Effector memory CD4-positive, alpha-beta T cell (primary cell): ENCODE measurements around the gene CBLN3.

Experiments
- DNase-seq, 3 donors: peaks; one replicate each; pipeline ENCODE4 v3.0.0-alpha.2; 2020
- H3K27ac ChIP-seq: 2 replicates; pipeline ENCODE4 v1.7.0; 2013; ENCODE audit warnings: mild to moderate bottlenecking, low read length, moderate library complexity; ENCODE audit not compliant: insufficient read depth, poor library complexity, severe bottlenecking
- H3K27me3 ChIP-seq: replicated peaks from 2 replicates; pipeline ENCODE4 v1.7.0; 2013; ENCODE audit warnings: mild to moderate bottlenecking, low read length; ENCODE audit not compliant: insufficient read depth, control insufficient read depth, poor library complexity, severe bottlenecking
- H3K36me3 ChIP-seq: 2 replicates; pipeline ENCODE4 v1.7.0; 2013; ENCODE audit warnings: mild to moderate bottlenecking, low read length, moderate library complexity; ENCODE audit not compliant: control insufficient read depth, insufficient read depth
- H3K4me1 ChIP-seq: 2 replicates; pipeline ENCODE4 v1.7.0; 2013; ENCODE audit warnings: low read length, mild to moderate bottlenecking; ENCODE audit not compliant: control insufficient read depth, insufficient read depth, poor library complexity, severe bottlenecking
- H3K4me3 ChIP-seq: 2 replicates; pipeline ENCODE4 v1.7.0; 2013; ENCODE audit warnings: low read length, low read depth, mild to moderate bottlenecking; ENCODE audit not compliant: insufficient read depth, poor library complexity, severe bottlenecking
- H3K9me3 ChIP-seq: 2 replicates; pipeline ENCODE4 v1.7.0; 2013; ENCODE audit warnings: mild to moderate bottlenecking, low read length, moderate library complexity; ENCODE audit not compliant: control insufficient read depth

The CBLN3 gene

DNA sequence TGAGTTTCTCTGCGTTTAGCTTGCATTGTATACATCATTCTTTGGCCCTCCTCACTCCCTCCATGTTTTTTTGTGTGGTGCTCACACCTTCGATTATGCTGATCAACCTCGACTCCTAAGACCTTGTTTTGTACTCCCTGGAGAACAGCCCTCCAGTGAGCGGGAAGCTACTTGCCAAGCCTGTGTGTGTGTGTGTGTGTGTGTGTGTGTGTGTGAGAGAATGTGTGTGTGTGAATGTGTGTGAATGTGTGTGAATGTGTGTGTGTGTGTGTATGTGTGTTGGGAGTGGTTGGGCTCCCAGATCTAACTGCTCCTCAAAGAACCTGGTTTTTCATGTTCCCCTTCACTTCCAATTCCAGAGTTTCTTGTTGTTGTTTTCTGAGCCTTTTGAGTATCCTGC, 24.7 kb downstream of the CBLN3 start:
- H3K27me3 ChIP-seq, result no peaks in the 10 kb centered on the region
- H3K36me3 ChIP-seq, result no peaks in the 10 kb centered on the region
- no peak overlapping the region for H3K27ac ChIP-seq
- H3K4me1 ChIP-seq, result no peaks in the 10 kb centered on the region
- DNase-seq, result no peak
- no peak overlapping the region for H3K4me3 ChIP-seq
- no peaks in the 10 kb centered on the region for H3K9me3 ChIP-seq

DNA sequence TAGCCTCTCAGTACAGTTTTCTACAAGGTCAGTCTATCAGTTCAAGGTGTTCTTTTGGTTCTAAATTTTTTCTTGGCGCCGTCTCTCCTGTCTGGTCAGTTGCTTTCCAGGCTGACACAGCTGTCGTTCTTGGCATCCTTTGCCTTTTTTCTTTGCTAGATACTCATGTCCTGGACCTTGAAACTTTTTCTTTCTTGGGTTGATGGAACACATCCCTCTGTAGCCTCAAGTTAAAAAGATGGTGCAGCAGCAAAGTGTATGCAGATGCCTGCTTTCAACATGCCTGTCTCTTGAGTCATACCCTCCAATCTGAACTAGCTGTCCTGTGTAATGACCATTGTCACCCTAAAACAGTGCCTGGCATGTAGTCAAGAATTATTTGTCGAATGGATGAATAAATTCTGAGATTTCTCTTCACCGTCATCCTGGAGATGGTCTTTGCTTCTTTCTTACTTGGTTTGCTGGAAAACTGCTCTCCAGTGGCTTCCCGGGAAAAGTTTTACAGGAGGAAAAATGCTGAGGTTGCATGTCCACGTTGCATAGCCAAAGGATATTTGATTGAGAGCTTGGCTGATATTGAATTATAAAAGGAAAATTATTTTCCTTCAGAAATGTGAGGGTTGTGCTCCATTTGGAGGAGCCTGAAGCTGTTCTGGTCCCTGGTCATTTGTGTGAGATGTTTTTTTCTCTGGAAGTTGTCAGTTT, 26.0 kb downstream of the CBLN3 start:
- DNase-seq, result no peak
- no peak overlapping the region for H3K27ac ChIP-seq
- no peaks in the 10 kb centered on the region for H3K36me3 ChIP-seq
- H3K4me3 ChIP-seq, result no peak overlapping the region
- no peaks in the 10 kb centered on the region for H3K9me3 ChIP-seq
- H3K27me3 ChIP-seq, result no peaks in the 10 kb centered on the region
- H3K4me1 ChIP-seq, result peaks cover 6% of the 10 kb centered on the region

DNA sequence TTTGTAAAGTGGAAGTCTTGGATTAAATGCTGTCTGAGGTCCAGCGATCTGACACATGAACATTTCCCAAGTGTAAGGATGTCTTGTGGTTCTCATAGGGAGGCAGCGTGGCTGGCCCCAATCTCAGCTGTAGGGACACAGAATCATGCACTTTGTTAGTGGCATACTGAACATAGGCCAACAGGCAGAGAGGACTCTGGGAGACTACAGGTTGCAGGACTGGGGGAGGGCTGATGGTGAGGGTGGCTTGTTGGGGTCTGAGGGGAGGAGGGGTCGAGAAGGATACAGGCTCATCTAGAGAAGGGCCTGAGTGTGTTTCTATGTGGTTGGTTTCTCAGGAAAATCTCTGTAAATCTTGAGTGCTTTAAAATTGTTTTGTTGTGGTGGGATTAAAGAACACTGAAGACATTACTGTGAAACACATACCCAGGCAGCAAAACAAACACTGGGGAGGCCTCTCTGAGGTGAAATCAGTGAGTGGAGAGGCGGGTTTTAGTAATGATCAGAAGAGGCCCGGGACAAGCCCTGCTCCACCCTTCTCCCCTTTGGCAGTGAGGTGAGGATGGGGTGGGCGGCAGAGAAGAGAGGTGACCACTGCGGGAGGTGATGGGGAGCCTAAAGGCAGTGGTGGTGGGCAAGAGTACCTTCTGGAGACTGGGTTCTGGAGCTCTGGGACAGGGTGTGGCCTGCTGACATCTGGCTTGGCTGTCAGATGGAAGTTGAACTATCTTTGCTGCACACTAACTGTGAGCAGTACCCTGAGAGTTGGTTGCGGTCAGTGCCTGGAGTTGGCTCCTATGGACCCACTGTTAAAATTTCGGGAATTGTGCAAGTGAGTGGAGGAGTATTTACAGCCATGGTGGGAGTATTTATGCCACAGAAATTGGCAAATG, 27.4 kb downstream of the CBLN3 start:
- H3K27me3 ChIP-seq, result no peaks in the 10 kb centered on the region
- H3K4me3 ChIP-seq, result no peak overlapping the region
- H3K36me3 ChIP-seq, result no peaks in the 10 kb centered on the region
- peaks cover 6% of the 10 kb centered on the region for H3K4me1 ChIP-seq
- no peak for DNase-seq
- no peaks in the 10 kb centered on the region for H3K9me3 ChIP-seq
- H3K27ac ChIP-seq, result no peak overlapping the region

- Histone ChIP-seq H3K27me3 (no peaks in the 10 kb centered on the region), H3K36me3 (no peaks in the 10 kb centered on the region), H3K4me3 (no peak overlapping the region), H3K27ac (no peak overlapping the region), H3K4me1 (peaks cover 6% of the 10 kb centered on the region), H3K9me3 (no peaks in the 10 kb centered on the region)
- DNase-seq, result no peak
Measured at GRCh38 chr14:24399999-24400718, 29.3 kb downstream of the CBLN3 start.

DNA sequence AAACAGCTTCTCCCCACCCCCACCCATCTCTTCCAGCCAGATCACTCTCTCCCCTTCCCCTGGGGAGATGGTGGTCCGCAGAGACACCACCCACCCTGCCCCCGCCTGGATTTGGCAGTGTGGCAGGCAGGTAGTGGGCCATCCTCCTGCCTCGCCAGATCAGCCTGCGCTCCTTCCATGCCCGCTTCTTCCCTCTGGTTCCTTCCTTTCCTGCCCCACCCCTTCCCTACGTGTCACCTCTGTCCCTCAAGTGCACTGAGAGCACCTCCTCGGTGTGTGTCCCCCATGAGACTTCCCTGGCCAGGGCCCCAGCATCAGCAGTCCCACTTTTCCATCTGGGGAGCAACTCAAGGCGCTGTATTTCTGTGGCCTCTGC, 30.0 kb downstream of the CBLN3 start:
- no peaks in the 10 kb centered on the region for H3K9me3 ChIP-seq
- H3K27me3 ChIP-seq, result no peaks in the 10 kb centered on the region
- DNase-seq, result no peak
- H3K27ac ChIP-seq, result no peak overlapping the region
- no peaks in the 10 kb centered on the region for H3K36me3 ChIP-seq
- H3K4me3 ChIP-seq, result peak overlapping the region; percentile 52
- peaks cover 6% of the 10 kb centered on the region for H3K4me1 ChIP-seq

- no peaks in the 10 kb centered on the region for H3K27me3 ChIP-seq
- peaks cover 6% of the 10 kb centered on the region for H3K4me1 ChIP-seq
- H3K9me3 ChIP-seq, result no peaks in the 10 kb centered on the region
- no peaks in the 10 kb centered on the region for H3K36me3 ChIP-seq
- H3K27ac ChIP-seq, result no peak within 1 kb of the TSS
- DNase-seq, result peak in 2 of 3 donors; percentile 15 to 28
- peak within 1 kb of the TSS; percentile 52 for H3K4me3 ChIP-seq
Measured at GRCh38 chr14:24398653-24399446, 30.6 kb downstream of the CBLN3 start, which contains the start of gene NYNRIN. TSS of gene NYNRIN (plus strand) at chr14:24399003. CDS start at chr14:24399247, 244 bp downstream.

GRCh38 chr14:24398293-24398652, 31.2 kb downstream of the CBLN3 start:
- Histone ChIP-seq H3K4me3 (no peak overlapping the region), H3K36me3 (no peaks in the 10 kb centered on the region)
- DNase-seq, result no peak

DNA sequence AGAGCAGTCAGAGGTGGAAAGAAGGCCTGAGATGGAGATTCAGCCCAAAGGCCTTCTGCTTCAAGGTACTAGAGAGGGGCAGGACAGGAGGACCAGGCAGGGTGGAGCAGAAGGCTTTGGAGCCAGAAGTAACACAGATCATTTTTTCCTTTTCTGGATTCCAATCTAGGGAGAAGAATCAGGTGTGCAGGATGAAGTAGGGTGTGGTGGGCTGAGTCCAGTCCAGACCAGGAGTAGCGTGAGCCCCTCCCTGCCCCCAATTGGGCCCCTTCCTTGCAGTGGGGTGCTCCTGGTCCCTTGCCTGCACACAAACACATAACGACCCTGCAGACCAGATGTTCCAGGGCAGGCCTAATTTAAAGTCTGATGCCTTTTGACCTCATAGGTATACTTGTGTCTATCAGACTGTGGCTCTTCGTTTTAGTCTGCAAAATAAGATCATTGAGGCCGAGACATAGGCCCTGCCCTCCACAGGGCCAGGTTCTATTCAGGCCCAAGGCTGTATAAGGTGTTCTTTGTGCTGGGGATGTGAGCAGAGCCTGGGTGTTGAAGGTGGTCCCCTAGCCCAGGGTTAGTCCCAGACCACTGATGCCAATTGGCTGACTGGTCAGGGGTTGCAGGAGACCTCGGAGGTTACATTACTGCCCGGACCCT, 31.7 kb downstream of the CBLN3 start:
- no peak for DNase-seq
- H3K4me1 ChIP-seq, result peaks cover 6% of the 10 kb centered on the region

More at GRCh38 chr14:24398293-24398652, 31.2 kb downstream of the CBLN3 start:
- H3K27me3 ChIP-seq, result no peaks in the 10 kb centered on the region
- no peaks in the 10 kb centered on the region for H3K9me3 ChIP-seq
- no peak overlapping the region for H3K27ac ChIP-seq
- peaks cover 6% of the 10 kb centered on the region for H3K4me1 ChIP-seq

More for the DNA sequence above, 31.7 kb downstream of the CBLN3 start:
- no peak overlapping the region for H3K27ac ChIP-seq
- H3K9me3 ChIP-seq, result no peaks in the 10 kb centered on the region
- no peaks in the 10 kb centered on the region for H3K36me3 ChIP-seq
- no peak overlapping the region for H3K4me3 ChIP-seq
- no peaks in the 10 kb centered on the region for H3K27me3 ChIP-seq
